Measurements from ENCODE around the gene VRK3. TPM values are rescaled to one million over a fixed set of nuclear protein-coding genes. Genes with fewer than 3 reads are reported as not detected.
"Not testable (repeated sequence)": the region's sequence is repeated elsewhere in the genome, so short reads cannot be mapped to it uniquely, and the experiment has no call there.

VRK3 gene
- total RNA-seq, 1 experiment from 2014 or later: 46.3 TPM

- CTCF ChIA-PET: no interaction called here
- no TSS peak for BruUV-seq (replicated peaks)
- intact Hi-C loops (cut with micrococcal nuclease; ENCODE audit: unreplicated experiment): no loop called here
- H3K36me3 ChIP-seq (ENCODE audit: control insufficient read depth, insufficient read depth, low read length): no peaks in the 10 kb centered on the region
- no peaks in the 10 kb centered on the region for H3K27me3 ChIP-seq (replicated peaks; ENCODE audit: control insufficient read depth, insufficient read depth, low read length)
- H3K9me3 ChIP-seq: no peaks in the 10 kb centered on the region
- no peak for DNase-seq
- no peak overlapping the region for H3K27ac Mint-ChIP-seq (ENCODE audit: unreplicated experiment)
- TF ChIP-seq CTCF (IDR thresholded peaks at IDR 0.05; ENCODE audit: insufficient read depth in 1 of 2, low read depth in 1 of 2, low read length in 1 of 2, severe bottlenecking in 1 of 2, unreplicated experiment in 1 of 2): no peak
- H3K4me1 Mint-ChIP-seq (ENCODE audit: low read depth, unreplicated experiment): no peaks in the 10 kb centered on the region
- no peaks in the 10 kb centered on the region for H3K9me3 Mint-ChIP-seq (ENCODE audit: unreplicated experiment)
- POLR2A ChIA-PET: no interaction called here
- H3K4me1 ChIP-seq: 0 out of 2 replicates have a peak, but pooled peaks cover 4% of the 10 kb centered on the region
- H3K4me3 ChIP-seq (ENCODE audit: low read depth, low read length): no peak overlapping the region
- no peaks in the 10 kb centered on the region for H3K36me3 Mint-ChIP-seq (ENCODE audit: insufficient read depth, unreplicated experiment)
- H3K27me3 Mint-ChIP-seq (ENCODE audit: insufficient read depth, unreplicated experiment): peaks cover 2% of the 10 kb centered on the region
- no peak overlapping the region for H3K4me3 Mint-ChIP-seq (ENCODE audit: unreplicated experiment)
Measured at GRCh38 chr19:49950590-49950948, 74.6 kb downstream of the VRK3 start.

GRCh38 chr19:49949742-49950589 lies 75.2 kb downstream of the VRK3 start:
- Histone ChIP-seq H3K36me3 (ENCODE audit: control insufficient read depth, insufficient read depth, low read length) (no peaks in the 10 kb centered on the region), H3K4me3 (ENCODE audit: low read depth, low read length) (no peak overlapping the region), H3K27me3 (replicated peaks; ENCODE audit: control insufficient read depth, insufficient read depth, low read length) (no peaks in the 10 kb centered on the region), H3K9me3 (no peaks in the 10 kb centered on the region), H3K4me1 (0 out of 2 replicates have a peak, but pooled peaks cover 4% of the 10 kb centered on the region)
- ChIA-PET CTCF (no interaction called here), POLR2A (no interaction called here)
- H3K4me3 Mint-ChIP-seq (ENCODE audit: unreplicated experiment): no peak overlapping the region
- TF ChIP-seq CTCF (IDR thresholded peaks at IDR 0.05; ENCODE audit: insufficient read depth in 1 of 2, low read depth in 1 of 2, low read length in 1 of 2, severe bottlenecking in 1 of 2, unreplicated experiment in 1 of 2): no peak
- intact Hi-C loops (cut with micrococcal nuclease; ENCODE audit: unreplicated experiment): no loop called here
- no peaks in the 10 kb centered on the region for H3K4me1 Mint-ChIP-seq (ENCODE audit: low read depth, unreplicated experiment)
- peaks cover 2% of the 10 kb centered on the region for H3K27me3 Mint-ChIP-seq (ENCODE audit: insufficient read depth, unreplicated experiment)
- no peaks in the 10 kb centered on the region for H3K36me3 Mint-ChIP-seq (ENCODE audit: insufficient read depth, unreplicated experiment)
- no TSS peak for BruUV-seq (replicated peaks)
- no peak overlapping the region for H3K27ac Mint-ChIP-seq (ENCODE audit: unreplicated experiment)
- DNase-seq: no peak
- H3K9me3 Mint-ChIP-seq (ENCODE audit: unreplicated experiment): no peaks in the 10 kb centered on the region

- Mint-ChIP-seq H3K4me3 (ENCODE audit: unreplicated experiment) (no peak overlapping the region), H3K36me3 (ENCODE audit: insufficient read depth, unreplicated experiment) (no peaks in the 10 kb centered on the region), H3K9me3 (ENCODE audit: unreplicated experiment) (no peaks in the 10 kb centered on the region), H3K27me3 (ENCODE audit: insufficient read depth, unreplicated experiment) (peaks cover 2% of the 10 kb centered on the region), H3K4me1 (ENCODE audit: low read depth, unreplicated experiment) (no peaks in the 10 kb centered on the region), H3K27ac (ENCODE audit: unreplicated experiment) (no peak overlapping the region)
- no TSS peak for BruUV-seq (replicated peaks)
- Histone ChIP-seq H3K4me1 (peaks cover 3% of the 10 kb centered on the region; the same call in 1 of the 2 replicates), H3K27me3 (replicated peaks; ENCODE audit: control insufficient read depth, insufficient read depth, low read length) (no peaks in the 10 kb centered on the region), H3K4me3 (ENCODE audit: low read depth, low read length) (no peak overlapping the region), H3K36me3 (ENCODE audit: control insufficient read depth, insufficient read depth, low read length) (no peaks in the 10 kb centered on the region), H3K9me3 (no peaks in the 10 kb centered on the region)
- DNase-seq: no peak
- ChIA-PET CTCF (no interaction called here), POLR2A (no interaction called here)
- intact Hi-C loops (cut with micrococcal nuclease; ENCODE audit: unreplicated experiment): no loop called here
- no peak for TF ChIP-seq CTCF (IDR thresholded peaks at IDR 0.05; ENCODE audit: insufficient read depth in 1 of 2, low read depth in 1 of 2, low read length in 1 of 2, severe bottlenecking in 1 of 2, unreplicated experiment in 1 of 2)
Measured at GRCh38 chr19:49946415-49946814, 78.8 kb downstream of the VRK3 start.

GRCh38 chr19:49944567-49944966 lies 80.6 kb downstream of the VRK3 start:
- H3K27me3 ChIP-seq (replicated peaks; ENCODE audit: control insufficient read depth, insufficient read depth, low read length); intact Hi-C loops (cut with micrococcal nuclease; ENCODE audit: unreplicated experiment); H3K36me3 Mint-ChIP-seq (ENCODE audit: insufficient read depth, unreplicated experiment); CTCF ChIA-PET; H3K27ac Mint-ChIP-seq (ENCODE audit: unreplicated experiment); DNase-seq; H3K4me1 Mint-ChIP-seq (ENCODE audit: low read depth, unreplicated experiment); H3K4me3 Mint-ChIP-seq (ENCODE audit: unreplicated experiment); H3K36me3 ChIP-seq (ENCODE audit: control insufficient read depth, insufficient read depth, low read length); H3K9me3 ChIP-seq; H3K27me3 Mint-ChIP-seq (ENCODE audit: insufficient read depth, unreplicated experiment); BruUV-seq (replicated peaks); H3K9me3 Mint-ChIP-seq (ENCODE audit: unreplicated experiment); H3K4me1 ChIP-seq; POLR2A ChIA-PET; H3K4me3 ChIP-seq (ENCODE audit: low read depth, low read length): not testable (repeated sequence)

Measured in Caco-2 (cell line).